Measurements from ENCODE around the gene P3R3URF.

Gene P3R3URF

DNA sequence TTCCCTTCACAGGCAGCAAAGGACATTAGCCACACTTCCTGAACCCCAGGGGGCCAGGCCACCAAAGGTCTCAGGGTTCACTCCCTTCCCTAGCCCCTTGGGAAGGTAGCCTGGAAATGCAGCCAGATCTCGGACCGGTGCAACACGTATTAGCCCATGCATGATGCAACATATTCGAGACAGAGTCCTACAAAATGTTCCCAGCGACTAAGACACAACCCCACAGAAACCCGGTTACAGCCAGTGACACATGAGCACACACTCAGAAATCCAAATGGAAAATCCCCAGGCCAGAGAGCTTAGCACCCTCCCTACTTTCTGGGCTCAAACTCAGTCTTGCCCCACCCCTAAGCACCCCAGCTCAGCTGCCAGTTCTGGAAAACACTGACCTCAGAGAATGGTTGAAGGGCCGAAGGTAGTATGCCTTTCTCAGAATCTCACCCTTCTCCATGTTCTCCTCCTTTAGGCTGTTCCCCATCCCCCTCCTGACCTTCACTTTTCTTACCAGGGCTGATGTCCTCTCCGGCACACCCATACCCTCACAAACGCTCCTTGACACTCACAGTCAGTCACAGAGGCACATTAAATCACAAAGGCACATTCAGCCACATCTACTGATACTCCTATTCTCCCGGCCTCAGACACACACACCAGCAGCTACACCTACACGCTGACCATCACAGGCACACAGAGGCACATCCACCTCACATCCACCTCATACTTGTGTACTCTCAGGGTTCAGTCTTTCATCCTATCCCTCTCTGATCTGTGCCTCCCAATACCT lies 1.6 kb downstream of the P3R3URF start, which contains the start of gene TSPAN1:
Gene TSPAN1, plus strand, starts transcription at position 640 of the 784 bp plus-strand sequence. CDS start 6,021 bp downstream, outside the sequence.
- in situ Hi-C loops (cut with MboI; ENCODE audit: low sequenced_read_pairs), result loop anchor here (5.0 kb wide), 1 partner anchor 137 kb away; no protein-coding TSS in a partner anchor

DNA sequence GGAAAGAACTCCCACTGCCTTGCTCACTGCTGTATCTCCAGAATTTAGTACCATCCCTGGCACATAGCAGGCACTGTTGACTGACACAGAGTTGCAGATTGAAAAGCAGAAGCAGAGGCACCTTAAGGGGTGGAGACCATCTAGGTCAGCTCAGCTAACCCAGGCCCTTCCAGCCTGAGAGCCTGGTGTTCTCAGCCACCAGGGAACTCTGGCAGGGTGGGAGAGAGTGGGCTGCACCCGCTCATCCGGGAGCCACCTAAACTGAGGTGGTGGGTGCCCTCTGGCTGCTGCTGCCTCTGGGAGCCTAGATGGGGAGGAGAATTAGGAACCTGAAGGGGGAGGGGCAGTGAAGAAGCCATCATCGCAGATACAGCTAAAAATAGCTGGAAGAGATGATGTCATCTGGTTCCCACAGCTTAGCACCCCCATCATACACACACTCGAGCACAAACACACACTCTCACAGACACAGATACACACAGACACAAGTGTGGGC lies 2.9 kb downstream of the P3R3URF start:
- in situ Hi-C loops (cut with MboI; ENCODE audit: low sequenced_read_pairs), result no loop called here

DNA sequence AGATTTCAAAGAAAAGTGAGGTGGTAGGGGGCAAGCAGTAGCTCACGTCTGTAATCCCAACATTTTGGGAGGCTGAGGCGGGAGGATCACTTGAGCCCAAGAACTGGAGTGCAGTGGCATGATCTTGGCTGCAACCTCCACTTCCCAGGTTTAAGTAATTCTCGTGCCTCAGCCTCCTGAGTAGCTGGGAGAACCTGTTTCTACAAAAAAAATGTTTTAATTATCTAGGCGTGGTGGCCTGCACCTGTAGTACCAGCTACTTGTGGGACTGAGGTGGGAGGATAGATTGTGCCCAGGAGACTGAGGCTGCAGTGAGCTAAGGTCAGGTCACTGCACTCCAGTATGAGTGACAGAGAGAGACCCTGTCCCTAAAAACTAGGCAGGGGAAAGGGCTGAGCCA lies 4.0 kb downstream of the P3R3URF start:
- in situ Hi-C loops (cut with MboI; ENCODE audit: low sequenced_read_pairs), result no loop called here

DNA sequence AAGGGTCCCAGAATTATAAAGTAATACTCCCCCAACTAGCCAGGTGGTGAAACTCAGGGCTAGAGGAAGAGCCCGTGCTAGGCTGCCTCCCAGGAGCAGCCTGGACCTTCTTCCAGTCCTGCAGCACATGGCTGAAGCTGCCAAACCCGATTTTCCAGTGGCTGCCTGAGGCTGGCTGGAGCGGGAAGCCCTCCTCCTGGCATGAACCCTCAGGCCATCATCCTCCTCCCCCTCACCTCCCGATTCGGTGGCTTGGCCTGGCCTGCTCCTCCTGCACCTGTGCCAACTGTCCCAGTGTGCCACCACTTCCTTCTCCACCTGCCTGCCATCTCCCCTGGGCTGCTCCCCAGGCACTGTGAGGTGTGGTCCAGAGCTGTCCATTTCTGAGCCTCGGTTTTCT lies 4.4 kb downstream of the P3R3URF start:
- in situ Hi-C loops (cut with MboI; ENCODE audit: low sequenced_read_pairs), result no loop called here

- in situ Hi-C loops (cut with MboI; ENCODE audit: low sequenced_read_pairs), result no loop called here
These were observed 4.9 kb downstream of the P3R3URF start for GRCh38 chr1:46171351-46171750.

DNA sequence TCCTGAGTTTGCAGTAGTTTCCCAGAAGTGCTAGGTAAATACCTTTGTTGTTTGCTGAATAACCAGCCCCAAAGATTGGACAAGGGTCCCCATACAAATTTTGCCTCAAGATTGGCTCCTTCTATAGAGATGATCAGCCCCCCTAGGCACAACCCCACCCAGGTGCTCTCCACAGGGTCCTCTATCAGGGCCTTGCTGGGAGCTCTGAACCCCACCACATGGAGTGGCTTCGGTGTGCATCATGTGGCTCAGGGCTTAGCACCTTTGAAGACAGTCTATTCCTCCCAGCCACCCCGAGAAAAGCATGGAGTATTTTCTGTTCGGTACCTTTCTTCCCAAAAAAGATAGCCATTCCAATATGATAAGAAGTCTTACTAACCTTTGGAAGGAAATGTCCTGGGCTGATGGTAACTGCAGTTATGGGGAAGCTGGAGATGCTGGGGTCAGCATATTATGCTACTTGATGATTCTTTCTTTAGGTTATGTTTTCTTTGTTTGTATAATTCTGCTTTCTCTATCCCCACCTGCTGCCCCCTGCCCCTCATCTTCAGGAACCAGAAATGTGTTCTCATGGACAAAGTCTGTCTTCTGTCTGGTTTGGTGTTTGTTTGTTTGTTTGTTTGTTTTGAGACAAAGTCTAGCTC lies 6.4 kb downstream of the P3R3URF start:
- in situ Hi-C loops (cut with MboI; ENCODE audit: low sequenced_read_pairs), result no loop called here

DNA sequence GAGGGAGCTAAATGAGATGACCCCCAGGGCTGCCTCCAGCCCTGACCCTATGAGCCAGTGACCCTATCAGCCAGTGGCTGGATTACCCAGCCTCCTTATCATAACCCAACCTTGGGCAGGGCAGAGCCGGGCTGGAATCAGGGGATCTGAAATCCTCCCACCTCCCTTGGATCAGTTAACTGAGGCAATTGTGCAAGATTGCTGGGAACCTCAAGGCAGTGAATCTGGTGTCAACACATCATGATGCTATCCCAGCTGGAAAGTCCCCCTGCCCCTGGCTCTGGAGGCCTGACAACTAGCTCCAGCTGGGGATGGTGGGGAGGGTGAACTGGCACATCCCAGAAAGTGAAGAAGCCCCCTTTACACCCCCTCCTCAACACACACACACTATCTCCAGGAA lies 7.8 kb downstream of the P3R3URF start:
- in situ Hi-C loops (cut with MboI; ENCODE audit: low sequenced_read_pairs), result no loop called here

GRCh38 chr1:46166521-46167462 lies 9.5 kb downstream of the P3R3URF start:
- in situ Hi-C loops (cut with MboI; ENCODE audit: low sequenced_read_pairs), result no loop called here

GRCh38 chr1:46160212-46160611 lies 16.1 kb downstream of the P3R3URF start:
- in situ Hi-C loops (cut with MboI; ENCODE audit: low sequenced_read_pairs), result no loop called here

DNA sequence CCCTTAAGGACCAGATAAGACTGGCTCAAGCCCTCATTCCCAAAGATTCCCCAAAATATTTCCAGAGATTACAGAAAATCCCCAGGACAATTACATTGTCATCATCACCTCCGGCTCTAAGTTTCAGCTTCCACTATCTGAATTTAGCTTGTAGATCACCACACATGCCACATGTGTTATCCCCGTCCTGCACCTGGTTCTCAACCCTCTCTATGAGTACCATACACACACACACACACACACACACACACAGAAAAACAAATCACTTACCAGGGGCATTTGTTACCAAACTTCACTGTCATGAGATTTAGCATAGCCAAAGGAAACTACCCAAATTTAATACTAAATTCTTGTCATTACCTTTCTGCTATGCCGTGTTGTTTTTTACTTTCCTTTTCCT lies 16.8 kb downstream of the P3R3URF start:
- in situ Hi-C loops (cut with MboI; ENCODE audit: low sequenced_read_pairs), result no loop called here

DNA sequence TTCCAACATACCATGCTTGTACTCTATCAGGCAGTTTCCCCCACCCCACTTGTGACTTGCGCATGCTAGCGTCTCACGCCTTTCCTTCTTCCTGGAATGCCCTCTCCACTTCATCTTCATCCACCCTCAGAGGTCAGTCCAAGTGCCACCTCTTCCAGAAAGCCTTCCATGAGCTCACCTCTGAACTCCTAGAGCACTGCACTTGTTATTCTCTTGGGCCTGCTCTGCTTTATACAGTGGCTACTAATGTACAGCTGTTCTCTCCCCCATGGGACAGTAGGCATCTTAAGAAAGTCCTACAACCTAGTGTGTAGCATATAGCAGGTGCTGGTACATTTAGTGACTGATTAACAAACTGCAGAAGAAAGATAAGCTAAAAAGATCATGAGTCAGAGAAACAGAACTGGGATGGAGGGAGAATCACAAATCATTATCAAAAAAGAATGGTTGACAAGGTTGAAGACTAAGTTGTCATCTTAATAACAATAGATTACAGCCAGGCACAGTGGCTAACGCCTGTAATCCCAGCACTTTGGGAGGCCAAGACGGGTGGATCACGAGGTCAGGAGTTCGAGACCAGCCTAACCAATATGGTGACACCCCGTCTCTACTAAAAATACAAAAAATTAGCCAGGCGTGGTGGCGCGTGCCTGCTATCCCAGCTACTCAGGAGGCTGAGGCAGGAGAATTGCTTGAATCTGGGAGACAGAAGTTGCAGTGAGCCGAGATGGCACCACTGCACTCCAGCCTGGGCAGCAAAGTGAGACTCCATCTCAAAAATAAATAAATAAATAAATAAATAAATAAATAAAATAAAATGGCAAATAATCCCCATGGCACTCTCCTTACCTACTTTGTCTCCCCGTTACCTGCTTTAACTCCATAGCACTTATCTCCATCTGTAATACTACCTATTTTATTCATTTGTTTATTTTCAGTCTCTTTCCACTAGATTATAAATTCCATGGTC lies 17.7 kb downstream of the P3R3URF start:
- in situ Hi-C loops (cut with MboI; ENCODE audit: low sequenced_read_pairs), result no loop called here

GRCh38 chr1:46157916-46158311 lies 18.4 kb downstream of the P3R3URF start:
- in situ Hi-C loops (cut with MboI; ENCODE audit: low sequenced_read_pairs), result no loop called here

DNA sequence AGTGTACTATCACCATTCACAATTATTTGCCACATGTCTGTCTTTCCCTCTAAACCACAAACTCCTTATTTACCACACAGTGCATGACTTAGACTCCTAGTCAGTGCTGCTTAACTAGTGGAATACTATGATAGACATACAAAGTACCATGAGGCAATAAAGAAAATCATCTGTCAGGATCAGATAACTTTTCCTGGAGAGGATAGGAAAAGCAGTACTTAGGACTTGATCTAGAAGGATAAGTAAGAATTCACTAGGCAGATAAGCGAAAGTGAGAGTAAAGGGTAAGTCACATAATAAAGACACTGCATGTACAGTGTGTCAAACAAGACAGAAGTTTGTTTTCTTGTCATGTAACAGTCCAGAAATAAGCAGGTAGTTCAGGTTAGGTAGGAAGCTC lies 22.6 kb downstream of the P3R3URF start:
- in situ Hi-C loops (cut with MboI; ENCODE audit: low sequenced_read_pairs), result no loop called here

DNA sequence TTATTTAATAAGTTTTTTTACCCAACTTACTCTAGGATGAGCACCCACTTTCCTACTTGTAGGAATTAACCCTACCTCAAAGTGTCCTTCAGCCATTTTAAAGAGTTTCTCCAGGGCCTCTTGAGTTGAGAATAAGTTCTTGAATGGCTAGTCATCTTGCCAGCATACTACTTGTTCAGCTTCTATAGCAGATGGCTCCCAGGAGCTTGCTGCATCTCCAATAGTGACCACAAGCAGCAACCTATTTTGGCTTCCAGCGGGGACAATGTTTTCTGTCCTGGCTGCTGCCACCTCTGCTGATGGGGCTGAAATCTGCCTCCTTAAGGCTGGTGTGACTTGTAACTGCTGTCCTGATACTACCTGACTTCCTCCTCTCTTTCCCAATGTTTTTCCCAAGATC lies 23.1 kb downstream of the P3R3URF start:
- in situ Hi-C loops (cut with MboI; ENCODE audit: low sequenced_read_pairs), result no loop called here

DNA sequence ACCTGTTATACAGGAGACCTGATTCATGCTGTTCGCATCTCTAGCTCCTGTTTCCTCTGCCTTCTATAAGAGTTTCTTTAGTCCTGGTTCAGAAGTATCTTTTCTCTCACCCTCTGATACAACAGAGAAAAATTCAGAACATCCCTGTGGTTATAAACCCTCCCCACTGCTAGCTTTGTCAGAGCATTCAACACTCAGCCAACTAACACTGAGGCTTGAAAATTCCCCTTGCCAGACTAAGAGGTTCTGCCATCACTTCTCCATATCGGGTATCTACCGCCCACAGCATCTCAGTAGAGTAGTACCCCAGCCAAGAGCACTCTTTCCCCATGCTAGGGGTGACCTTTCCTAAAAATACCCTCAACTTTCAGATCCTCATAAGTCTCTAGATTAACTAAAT lies 24.3 kb downstream of the P3R3URF start:
- in situ Hi-C loops (cut with MboI; ENCODE audit: low sequenced_read_pairs), result no loop called here

GRCh38 chr1:46150085-46150484 lies 26.2 kb downstream of the P3R3URF start:
- in situ Hi-C loops (cut with MboI; ENCODE audit: low sequenced_read_pairs), result no loop called here

DNA sequence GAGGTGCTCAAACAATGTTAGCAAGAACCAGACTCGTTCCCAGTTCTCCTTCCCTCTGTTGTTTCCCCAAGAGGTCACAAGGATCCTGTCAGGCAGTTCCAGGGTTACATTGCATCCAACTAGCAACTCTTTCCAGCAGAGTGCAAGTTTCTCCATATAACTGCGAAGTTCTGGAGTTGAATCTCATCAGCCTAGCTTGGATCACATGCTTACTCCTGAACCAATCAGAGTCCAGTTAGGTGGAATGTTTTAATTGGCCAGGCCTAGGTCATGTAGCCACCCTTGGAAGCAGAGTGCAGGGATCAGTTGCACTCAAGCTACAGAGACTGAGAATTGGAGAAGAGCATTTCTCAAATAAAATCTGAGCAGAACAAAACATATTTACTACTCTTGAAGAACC lies 28.0 kb downstream of the P3R3URF start:
- in situ Hi-C loops (cut with MboI; ENCODE audit: low sequenced_read_pairs), result no loop called here

DNA sequence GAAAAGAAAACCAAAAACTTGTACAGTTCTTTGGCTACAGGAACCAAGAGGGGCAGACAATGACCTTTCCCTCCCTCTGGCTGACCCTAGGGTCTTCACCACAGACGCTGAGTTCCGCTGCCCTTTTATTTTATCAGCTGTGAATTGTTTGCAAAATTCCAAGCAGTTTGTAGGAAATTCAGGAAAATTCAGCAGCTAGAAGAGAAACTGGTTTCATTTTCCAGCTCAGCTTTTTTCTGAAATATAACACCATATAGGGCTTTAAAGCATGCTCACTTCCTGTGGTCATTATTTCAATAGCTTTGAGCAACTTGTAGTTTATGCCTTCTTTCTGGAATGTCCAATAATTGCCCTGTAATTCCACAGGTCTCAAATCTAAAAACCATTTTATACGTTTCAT lies 38.4 kb downstream of the P3R3URF start:
- in situ Hi-C loops (cut with MboI; ENCODE audit: low sequenced_read_pairs), result no loop called here

GRCh38 chr1:46136711-46137110 lies 39.6 kb downstream of the P3R3URF start:
- in situ Hi-C loops (cut with MboI; ENCODE audit: low sequenced_read_pairs), result no loop called here
